Measurements from ENCODE around the gene PUSL1.

PUSL1 gene

DNA sequence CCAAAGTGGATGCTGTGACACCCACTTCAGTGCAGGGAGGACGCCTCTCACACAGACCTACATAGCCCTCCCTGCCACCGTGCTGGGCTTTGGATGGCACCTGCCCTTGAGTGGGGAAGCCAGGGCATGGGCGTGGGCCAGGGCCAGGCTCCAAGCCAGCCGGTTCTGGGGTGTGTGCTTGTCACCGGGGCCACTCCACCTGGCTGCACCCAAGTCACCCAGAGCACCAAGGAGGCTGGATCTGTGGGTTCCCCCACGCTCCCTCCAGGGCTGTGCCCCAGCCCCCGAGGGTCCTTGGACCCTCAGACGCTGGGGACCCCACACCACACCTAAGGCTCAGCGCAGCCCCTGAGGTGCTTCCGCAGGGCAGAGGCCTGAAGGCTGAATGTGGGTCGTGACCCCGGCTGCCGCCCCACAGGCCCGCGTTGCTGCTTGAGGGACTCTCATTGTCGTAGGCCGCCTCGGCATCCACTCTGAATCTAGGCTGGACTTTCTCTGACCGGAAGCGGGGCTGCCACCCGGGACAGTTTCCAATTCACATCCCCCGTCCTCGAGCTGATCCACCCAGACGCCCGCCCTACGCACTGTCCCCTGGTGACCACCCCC is 48.5 kb downstream of the PUSL1 start:
- DNase-seq: no peak

GRCh38 chr1:1357871-1358432 is 49.6 kb downstream of the PUSL1 start:
- no peak for DNase-seq

- DNase-seq: no peak
Observed at GRCh38 chr1:1358433-1359271, 50.3 kb downstream of the PUSL1 start, which contains the start of gene MXRA8. Gene MXRA8 (minus strand): TSS chr1:1358555. CDS start chr1:1358504, 51 bp downstream.

- no peak for DNase-seq
Observed at GRCh38 chr1:1359308-1359663, 50.9 kb downstream of the PUSL1 start.

- DNase-seq: no peak
Observed at GRCh38 chr1:1359664-1360468, 51.5 kb downstream of the PUSL1 start.

DNA sequence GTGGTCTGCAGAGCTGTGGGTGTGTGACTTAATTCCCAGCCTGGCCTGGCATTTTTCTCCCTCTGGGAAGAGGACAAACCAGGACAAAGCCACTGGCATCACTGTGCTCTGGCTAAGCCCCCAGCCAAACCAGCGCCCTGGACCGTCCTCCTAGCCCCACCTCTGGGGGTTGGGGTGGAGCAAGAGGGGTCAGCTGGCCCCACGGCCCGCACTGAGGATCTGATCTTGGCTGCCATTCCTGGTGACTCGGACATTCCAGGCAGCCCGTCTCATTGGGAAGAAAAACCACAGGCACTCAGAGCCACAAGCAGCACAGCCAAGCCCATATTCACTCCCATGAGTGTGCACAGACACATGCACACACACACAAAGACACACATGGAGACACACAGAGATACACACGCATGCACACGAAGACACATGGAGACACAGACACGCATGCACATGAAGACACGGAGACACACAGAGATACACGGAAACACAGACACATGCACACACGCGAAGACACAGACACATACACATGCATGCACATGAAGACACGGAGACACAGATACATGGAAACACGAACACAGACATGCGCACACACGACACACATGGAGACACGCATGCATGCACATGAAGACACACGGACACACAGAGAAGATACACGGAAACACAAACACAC is 52.2 kb downstream of the PUSL1 start:
- DNase-seq: no peak

Measured in NCI-H1417 treated with DMSO at 0.1 percent for 48 hours (cell line).